GM21423 (cell line): ENCODE measurements around the gene MCF2L.
"Not testable (repeated sequence)": the region's sequence is repeated elsewhere in the genome, so short reads cannot be mapped to it uniquely, and the experiment has no call there.

Experiments used
- ATAC-seq: cut with Tn5 transposase; IDR thresholded peaks from one replicate; pipeline ENCODE4 v1.9.1; 2021; ENCODE audit warnings: mild to moderate bottlenecking, moderate library complexity; ENCODE audit not compliant: unreplicated experiment

Gene MCF2L

GRCh38 chr13:113029487-113030258 is 60.7 kb downstream of the MCF2L start:
- ATAC-seq, result no peak

GRCh38 chr13:113030259-113030640 is 61.2 kb downstream of the MCF2L start:
- ATAC-seq, result not testable (repeated sequence)

- no peak for ATAC-seq
Measured at GRCh38 chr13:113031465-113031864, 62.5 kb downstream of the MCF2L start.

GRCh38 chr13:113032291-113032690 is 63.3 kb downstream of the MCF2L start:
- ATAC-seq, result no peak

- ATAC-seq, result no peak
Measured at GRCh38 chr13:113033054-113033850, 64.2 kb downstream of the MCF2L start.

GRCh38 chr13:113034451-113035212 is 65.6 kb downstream of the MCF2L start:
- ATAC-seq, result no peak

GRCh38 chr13:113035213-113035800 is 66.3 kb downstream of the MCF2L start:
- ATAC-seq, result no peak

GRCh38 chr13:113036401-113036800 is 67.4 kb downstream of the MCF2L start:
- ATAC-seq, result no peak

GRCh38 chr13:113040031-113040430 is 71.0 kb downstream of the MCF2L start:
- ATAC-seq, result no peak

- no peak for ATAC-seq
Measured at GRCh38 chr13:113040597-113041292, 71.7 kb downstream of the MCF2L start.

- no peak for ATAC-seq
Measured at GRCh38 chr13:113041293-113041690, 72.3 kb downstream of the MCF2L start.

GRCh38 chr13:113041896-113042295 is 72.9 kb downstream of the MCF2L start:
- no peak for ATAC-seq

GRCh38 chr13:113042456-113042855 is 73.4 kb downstream of the MCF2L start:
- ATAC-seq, result no peak

- no peak for ATAC-seq
Measured at GRCh38 chr13:113043001-113043630, 74.1 kb downstream of the MCF2L start.

- no peak for ATAC-seq
Measured at GRCh38 chr13:113043931-113044330, 74.9 kb downstream of the MCF2L start.

GRCh38 chr13:113044391-113045114 is 75.5 kb downstream of the MCF2L start:
- ATAC-seq, result no peak

- ATAC-seq, result no peak
Measured at GRCh38 chr13:113045251-113046127, 76.5 kb downstream of the MCF2L start.

- no peak for ATAC-seq
Measured at GRCh38 chr13:113046128-113046882, 77.3 kb downstream of the MCF2L start.
